HepG2 (cell line): ENCODE measurements around the gene DNAJC12. TPM values are rescaled to one million over a fixed set of nuclear protein-coding genes. Genes with fewer than 3 reads are reported as not detected.

Experiments
- ETV5 ChIP-seq: IDR thresholded peaks from 2 replicates; pipeline ENCODE4 v1.6.1; 2018; ENCODE audit warnings: missing biosample characterization, missing genetic modification reagents, inconsistent platforms, borderline replicate concordance
- EZH2 ChIP-seq: conservative IDR thresholded peaks from 2 replicates; pipeline ENCODE4 v1.6.1; 2012; ENCODE audit warnings: mild to moderate bottlenecking, low read depth, low read length, moderate library complexity
- KDM3A ChIP-seq: IDR thresholded peaks from 2 replicates; pipeline ENCODE4 v1.6.1; 2018; ENCODE audit warnings: low read depth, missing compliant biosample characterization
- MBD4 ChIP-seq: IDR thresholded peaks from 2 replicates; pipeline ENCODE4 v1.6.1; 2012; ENCODE audit warnings: low read length, inconsistent platforms, borderline replicate concordance
- NFYB ChIP-seq: sonication (generic); formaldehyde crosslinking; IDR thresholded peaks from 2 replicates; pipeline ENCODE4 v1.4.0; 2020; ENCODE audit warnings: missing genetic modification reagents
- POLR2G ChIP-seq: fragments of 200-400 bp; formaldehyde crosslinking; IDR thresholded peaks from 2 replicates; pipeline ENCODE4 v1.6.1; 2018; ENCODE audit warnings: mild to moderate bottlenecking, low read depth, low read length, moderate library complexity
- SALL2 ChIP-seq: sonication (generic); formaldehyde crosslinking; IDR thresholded peaks from 2 replicates; pipeline ENCODE4 v1.8.1; 2023; ENCODE audit warnings: mild to moderate bottlenecking, missing genetic modification reagents, inconsistent platforms
- SP4 ChIP-seq: sonication (generic); formaldehyde crosslinking; IDR thresholded peaks from 2 replicates; pipeline ENCODE4 v1.8.1; 2023; ENCODE audit warnings: mild to moderate bottlenecking, missing genetic modification reagents
- SRY ChIP-seq: sonication (generic); formaldehyde crosslinking; IDR thresholded peaks from 2 replicates; pipeline ENCODE4 v1.8.0; 2022; ENCODE audit warnings: mild to moderate bottlenecking, missing genetic modification reagents
- ZNF224 ChIP-seq: sonication (generic); formaldehyde crosslinking; IDR thresholded peaks from 2 replicates; pipeline ENCODE4 v1.5.0; 2020; ENCODE audit warnings: mild to moderate bottlenecking, missing genetic modification reagents
- ZNF251 ChIP-seq: sonication (generic); formaldehyde crosslinking; IDR thresholded peaks from 2 replicates; pipeline ENCODE4 v1.9.0; 2021; ENCODE audit warnings: mild to moderate bottlenecking, missing genetic modification reagents
- ZNF264 ChIP-seq: sonication (generic); formaldehyde crosslinking; IDR thresholded peaks from 2 replicates; pipeline ENCODE4 v1.4.0; 2020; ENCODE audit warnings: missing genetic modification reagents
- ZNF274 ChIP-seq: sonication (generic); formaldehyde crosslinking; IDR thresholded peaks from 2 replicates; pipeline ENCODE4 v1.5.1; 2020; ENCODE audit warnings: mild to moderate bottlenecking, missing genetic modification reagents
- ZNF430 ChIP-seq: sonication (generic); formaldehyde crosslinking; IDR thresholded peaks from 2 replicates; pipeline ENCODE4 v1.9.0; 2021; ENCODE audit warnings: mild to moderate bottlenecking, missing genetic modification reagents
- ZNF549 ChIP-seq: sonication (generic); formaldehyde crosslinking; IDR thresholded peaks from 2 replicates; pipeline ENCODE4 v1.5.0; 2020; ENCODE audit warnings: missing genetic modification reagents
- ZNF616 ChIP-seq: sonication (generic); formaldehyde crosslinking; IDR thresholded peaks from 2 replicates; pipeline ENCODE4 v1.5.0; 2020; ENCODE audit warnings: low read depth, mild to moderate bottlenecking, missing genetic modification reagents
- ZNF670 ChIP-seq: sonication (generic); formaldehyde crosslinking; IDR thresholded peaks from 2 replicates; pipeline ENCODE4 v1.8.0; 2022; ENCODE audit warnings: mild to moderate bottlenecking, missing genetic modification reagents, borderline replicate concordance
- ZNF776 ChIP-seq: sonication (generic); formaldehyde crosslinking; IDR thresholded peaks from 2 replicates; pipeline ENCODE4 v1.4.0; 2020; ENCODE audit warnings: mild to moderate bottlenecking, missing genetic modification reagents
- ZNF816 ChIP-seq: sonication (generic); formaldehyde crosslinking; IDR thresholded peaks from 2 replicates; pipeline ENCODE4 v1.8.0; 2022; ENCODE audit warnings: missing genetic modification reagents, mild to moderate bottlenecking, borderline replicate concordance
- polyA plus RNA-seq, 8 experiments: library from polyadenylated mRNA; depleted of rRNA in 3 of 8; stranded (reverse) in 7 of 8; unstranded in 1 of 8; fragments of >200 nt; fragmentation: Illumina TruSeq in 4 of 8; extraction: Trizol in 4 of 8; gene quantifications; 2 replicates each; pipeline versions ENCODE4 v1.2.1 to v1.2.3, GENCODE V29; 2011 to 2016; ENCODE audit warnings: low read depth in 4 of 8, missing spikeins in 1 of 8, mixed read lengths in 1 of 8; ENCODE audit not compliant: insufficient read depth in 1 of 8
- total RNA-seq, 5 experiments: library from RNA; depleted of rRNA; stranded (reverse); fragments of >200 nt; fragmentation: Illumina TruSeq; extraction: Trizol; gene quantifications; 2 replicates each; pipeline ENCODE4 v1.2.3, GENCODE V29; 2016; ENCODE audit warnings: low read depth in 1 of 5
- TF ChIP-seq, protein P1 (sequence below): sonication (generic); formaldehyde crosslinking; IDR thresholded peaks from 2 replicates; pipeline ENCODE4 v1.9.0; 2021; ENCODE audit warnings: missing genetic modification reagents, borderline replicate concordance
- TF ChIP-seq, protein P2 (sequence below): sonication (generic); formaldehyde crosslinking; IDR thresholded peaks from 2 replicates; pipeline ENCODE4 v1.5.1; 2020; ENCODE audit warnings: missing genetic modification reagents, mild to moderate bottlenecking, borderline replicate concordance
- TF ChIP-seq, protein P3 (sequence below): sonication (generic); formaldehyde crosslinking; IDR thresholded peaks from 2 replicates; pipeline ENCODE4 v1.5.0; 2020; ENCODE audit warnings: missing genetic modification reagents

The DNAJC12 gene
- total and polyA plus RNA-seq, 2 of the 13 experiments (the other 11 are each of a cell fraction or from before 2014, with no cell fraction given) = 11.6 to 43.9 TPM

DNA sequence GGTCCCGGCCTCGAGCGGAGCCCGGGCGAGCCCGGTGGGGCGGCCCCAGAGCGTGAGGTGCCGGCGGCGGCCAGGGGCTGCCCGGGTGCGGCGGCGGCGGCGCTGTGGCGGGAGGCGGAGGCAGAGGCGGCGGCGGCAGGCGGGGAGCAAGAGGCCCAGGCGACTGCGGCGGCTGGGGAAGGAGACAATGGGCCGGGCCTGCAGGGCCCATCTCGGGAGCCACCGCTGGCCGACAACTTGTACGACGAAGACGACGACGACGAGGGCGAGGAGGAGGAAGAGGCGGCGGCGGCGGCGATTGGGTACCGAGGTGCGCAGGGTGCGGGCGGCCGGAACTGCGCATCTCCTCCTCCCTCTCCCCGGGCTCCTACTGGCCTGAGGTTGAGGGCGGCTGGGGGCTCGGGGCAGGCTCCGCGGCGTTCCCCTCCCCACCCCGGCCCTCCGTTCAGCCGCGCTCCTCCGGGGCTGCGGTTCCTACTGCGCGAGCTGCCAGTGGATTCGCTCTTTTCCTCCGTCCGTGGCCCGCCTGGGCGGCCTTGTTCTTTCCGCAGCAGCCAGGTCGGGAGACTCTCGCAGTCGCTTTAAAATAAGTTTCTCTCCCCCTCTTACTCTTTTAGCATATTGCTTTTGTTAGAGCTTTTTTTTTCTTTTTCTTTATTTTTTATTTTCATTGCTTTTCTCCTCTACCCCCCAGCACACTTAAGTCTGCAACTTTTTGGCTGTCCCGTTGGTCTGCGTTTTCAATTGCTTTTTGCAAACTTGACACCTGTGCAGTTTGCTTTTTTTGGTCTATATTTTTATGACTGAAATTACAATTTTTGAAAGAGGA lies 47.1 kb upstream of the DNAJC12 start (continued):
- TF ChIP-seq EZH2 = no peak
- TF ChIP-seq SRY = 0 out of 2 replicates have a peak, but pooled peaks have one; percentile 52
- TF ChIP-seq POLR2G = no peak
- TF ChIP-seq ZNF224 = no peak
- no peak for TF ChIP-seq KDM3A (CRISPR knock-in tag)
- no peak for TF ChIP-seq ZNF430
- TF ChIP-seq MBD4 = no peak
- TF ChIP-seq NFYB = peak; percentile 54
- no peak for TF ChIP-seq SP4 (CRISPR knock-in tag)
- TF ChIP-seq, protein P1, sequence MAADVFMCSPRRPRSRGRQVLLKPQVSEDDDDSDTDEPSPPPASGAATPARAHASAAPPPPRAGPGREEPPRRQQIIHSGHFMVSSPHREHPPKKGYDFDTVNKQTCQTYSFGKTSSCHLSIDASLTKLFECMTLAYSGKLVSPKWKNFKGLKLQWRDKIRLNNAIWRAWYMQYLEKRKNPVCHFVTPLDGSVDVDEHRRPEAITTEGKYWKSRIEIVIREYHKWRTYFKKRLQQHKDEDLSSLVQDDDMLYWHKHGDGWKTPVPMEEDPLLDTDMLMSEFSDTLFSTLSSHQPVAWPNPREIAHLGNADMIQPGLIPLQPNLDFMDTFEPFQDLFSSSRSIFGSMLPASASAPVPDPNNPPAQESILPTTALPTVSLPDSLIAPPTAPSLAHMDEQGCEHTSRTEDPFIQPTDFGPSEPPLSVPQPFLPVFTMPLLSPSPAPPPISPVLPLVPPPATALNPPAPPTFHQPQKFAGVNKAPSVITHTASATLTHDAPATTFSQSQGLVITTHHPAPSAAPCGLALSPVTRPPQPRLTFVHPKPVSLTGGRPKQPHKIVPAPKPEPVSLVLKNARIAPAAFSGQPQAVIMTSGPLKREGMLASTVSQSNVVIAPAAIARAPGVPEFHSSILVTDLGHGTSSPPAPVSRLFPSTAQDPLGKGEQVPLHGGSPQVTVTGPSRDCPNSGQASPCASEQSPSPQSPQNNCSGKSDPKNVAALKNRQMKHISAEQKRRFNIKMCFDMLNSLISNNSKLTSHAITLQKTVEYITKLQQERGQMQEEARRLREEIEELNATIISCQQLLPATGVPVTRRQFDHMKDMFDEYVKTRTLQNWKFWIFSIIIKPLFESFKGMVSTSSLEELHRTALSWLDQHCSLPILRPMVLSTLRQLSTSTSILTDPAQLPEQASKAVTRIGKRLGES (CRISPR knock-in tag) = no peak
- TF ChIP-seq ZNF549 (CRISPR knock-in tag) = no peak
- TF ChIP-seq ZNF616 (CRISPR knock-in tag) = no peak
- TF ChIP-seq ZNF776 (CRISPR knock-in tag) = 0 out of 2 replicates have a peak, but pooled peaks have one; percentile 11
- no peak; the same call in 1 of the 2 replicates for TF ChIP-seq ZNF274 (CRISPR knock-in tag)
- TF ChIP-seq ZNF251 (CRISPR knock-in tag) = no peak
- TF ChIP-seq ZNF264 (CRISPR knock-in tag) = 0 out of 2 replicates have a peak, but pooled peaks have one; percentile 8
- TF ChIP-seq, protein P2, sequence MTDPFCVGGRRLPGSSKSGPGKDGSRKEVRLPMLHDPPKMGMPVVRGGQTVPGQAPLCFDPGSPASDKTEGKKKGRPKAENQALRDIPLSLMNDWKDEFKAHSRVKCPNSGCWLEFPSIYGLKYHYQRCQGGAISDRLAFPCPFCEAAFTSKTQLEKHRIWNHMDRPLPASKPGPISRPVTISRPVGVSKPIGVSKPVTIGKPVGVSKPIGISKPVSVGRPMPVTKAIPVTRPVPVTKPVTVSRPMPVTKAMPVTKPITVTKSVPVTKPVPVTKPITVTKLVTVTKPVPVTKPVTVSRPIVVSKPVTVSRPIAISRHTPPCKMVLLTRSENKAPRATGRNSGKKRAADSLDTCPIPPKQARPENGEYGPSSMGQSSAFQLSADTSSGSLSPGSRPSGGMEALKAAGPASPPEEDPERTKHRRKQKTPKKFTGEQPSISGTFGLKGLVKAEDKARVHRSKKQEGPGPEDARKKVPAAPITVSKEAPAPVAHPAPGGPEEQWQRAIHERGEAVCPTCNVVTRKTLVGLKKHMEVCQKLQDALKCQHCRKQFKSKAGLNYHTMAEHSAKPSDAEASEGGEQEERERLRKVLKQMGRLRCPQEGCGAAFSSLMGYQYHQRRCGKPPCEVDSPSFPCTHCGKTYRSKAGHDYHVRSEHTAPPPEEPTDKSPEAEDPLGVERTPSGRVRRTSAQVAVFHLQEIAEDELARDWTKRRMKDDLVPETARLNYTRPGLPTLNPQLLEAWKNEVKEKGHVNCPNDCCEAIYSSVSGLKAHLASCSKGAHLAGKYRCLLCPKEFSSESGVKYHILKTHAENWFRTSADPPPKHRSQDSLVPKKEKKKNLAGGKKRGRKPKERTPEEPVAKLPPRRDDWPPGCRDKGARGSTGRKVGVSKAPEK = 0 out of 2 replicates have a peak, but pooled peaks have one; percentile 55
- TF ChIP-seq, protein P3, sequence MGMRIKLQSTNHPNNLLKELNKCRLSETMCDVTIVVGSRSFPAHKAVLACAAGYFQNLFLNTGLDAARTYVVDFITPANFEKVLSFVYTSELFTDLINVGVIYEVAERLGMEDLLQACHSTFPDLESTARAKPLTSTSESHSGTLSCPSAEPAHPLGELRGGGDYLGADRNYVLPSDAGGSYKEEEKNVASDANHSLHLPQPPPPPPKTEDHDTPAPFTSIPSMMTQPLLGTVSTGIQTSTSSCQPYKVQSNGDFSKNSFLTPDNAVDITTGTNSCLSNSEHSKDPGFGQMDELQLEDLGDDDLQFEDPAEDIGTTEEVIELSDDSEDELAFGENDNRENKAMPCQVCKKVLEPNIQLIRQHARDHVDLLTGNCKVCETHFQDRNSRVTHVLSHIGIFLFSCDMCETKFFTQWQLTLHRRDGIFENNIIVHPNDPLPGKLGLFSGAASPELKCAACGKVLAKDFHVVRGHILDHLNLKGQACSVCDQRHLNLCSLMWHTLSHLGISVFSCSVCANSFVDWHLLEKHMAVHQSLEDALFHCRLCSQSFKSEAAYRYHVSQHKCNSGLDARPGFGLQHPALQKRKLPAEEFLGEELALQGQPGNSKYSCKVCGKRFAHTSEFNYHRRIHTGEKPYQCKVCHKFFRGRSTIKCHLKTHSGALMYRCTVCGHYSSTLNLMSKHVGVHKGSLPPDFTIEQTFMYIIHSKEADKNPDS = no peak
- no peak for TF ChIP-seq SALL2
- peak; percentile 58; the same call in 1 of the 2 replicates for TF ChIP-seq ETV5 (CRISPR knock-in tag)
- TF ChIP-seq ZNF670 (CRISPR knock-in tag) = 0 out of 2 replicates have a peak, but pooled peaks have one; percentile 8
- TF ChIP-seq ZNF816 (CRISPR knock-in tag) = no peak; the same call in 1 of the 2 replicates
